Inferior parietal cortex (tissue), 1 donor: ENCODE results near the gene ZNF407.

ENCODE experiments used
- DNase-seq: peaks from one replicate; pipeline ENCODE4 v3.0.0-alpha.2; 2016; ENCODE audit errors: extremely low spot score

Gene ZNF407

GRCh38 chr18:75008186-75008585, 410.5 kb downstream of the ZNF407 start:
- DNase-seq, result no peak

DNA sequence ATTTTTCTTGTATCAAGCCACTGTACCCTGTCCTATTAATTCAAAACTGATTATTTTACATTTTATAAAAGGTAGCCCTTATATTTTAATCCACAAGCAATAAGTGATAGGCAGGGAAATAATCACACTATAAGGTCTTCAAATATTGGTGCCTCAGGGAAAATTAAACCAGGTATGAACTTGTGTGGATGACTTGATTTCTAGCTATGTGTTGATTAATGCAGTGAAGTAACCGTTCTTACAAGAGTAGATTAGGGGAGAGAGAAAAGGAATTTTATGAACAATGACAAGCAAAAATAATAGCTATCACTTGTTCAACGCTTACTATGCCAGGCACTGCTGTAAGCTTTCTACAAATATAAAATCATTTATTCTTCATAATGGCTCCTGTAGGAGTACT, 411.6 kb downstream of the ZNF407 start:
- DNase-seq, result no peak

DNA sequence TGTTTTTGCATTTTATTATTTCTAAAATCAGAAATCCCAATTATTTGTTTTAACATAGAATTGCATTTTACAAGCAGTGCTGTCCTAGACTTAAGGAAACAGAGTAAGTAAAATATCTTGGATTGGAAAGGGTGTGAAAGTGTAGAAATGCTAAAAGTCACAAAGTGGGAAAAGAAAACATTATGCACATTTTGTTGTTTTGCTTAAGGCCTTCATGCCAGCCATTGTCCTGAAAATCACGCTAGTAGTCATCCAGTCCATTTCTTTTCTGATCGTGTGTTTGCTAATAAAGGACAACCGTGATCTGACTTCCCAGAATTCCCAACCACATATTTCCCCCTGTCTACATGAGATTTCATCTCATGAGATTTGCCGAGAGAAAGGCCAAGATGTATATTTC, 412.2 kb downstream of the ZNF407 start:
- DNase-seq, result no peak

DNA sequence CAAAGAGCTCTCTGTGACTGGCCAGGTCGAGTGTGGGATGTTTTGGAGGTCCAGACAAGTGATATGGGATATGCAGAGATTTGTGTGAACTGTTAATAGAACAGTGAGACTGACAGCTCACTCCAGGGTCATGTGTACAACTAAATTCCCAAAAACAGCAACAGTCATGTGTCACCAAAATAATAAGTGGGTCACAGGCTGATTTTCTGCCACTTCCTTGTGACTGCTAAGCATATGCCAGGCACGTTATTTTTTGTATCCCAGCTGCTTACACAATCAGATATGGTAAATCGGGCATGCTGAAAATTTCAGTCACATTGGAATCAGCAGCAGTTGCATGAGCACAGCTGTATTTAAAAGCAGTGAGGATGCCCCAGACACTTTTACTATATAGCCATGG, 412.6 kb downstream of the ZNF407 start:
- no peak for DNase-seq

- DNase-seq, result no peak
Observed at GRCh38 chr18:75010689-75011088, 413.0 kb downstream of the ZNF407 start.

DNA sequence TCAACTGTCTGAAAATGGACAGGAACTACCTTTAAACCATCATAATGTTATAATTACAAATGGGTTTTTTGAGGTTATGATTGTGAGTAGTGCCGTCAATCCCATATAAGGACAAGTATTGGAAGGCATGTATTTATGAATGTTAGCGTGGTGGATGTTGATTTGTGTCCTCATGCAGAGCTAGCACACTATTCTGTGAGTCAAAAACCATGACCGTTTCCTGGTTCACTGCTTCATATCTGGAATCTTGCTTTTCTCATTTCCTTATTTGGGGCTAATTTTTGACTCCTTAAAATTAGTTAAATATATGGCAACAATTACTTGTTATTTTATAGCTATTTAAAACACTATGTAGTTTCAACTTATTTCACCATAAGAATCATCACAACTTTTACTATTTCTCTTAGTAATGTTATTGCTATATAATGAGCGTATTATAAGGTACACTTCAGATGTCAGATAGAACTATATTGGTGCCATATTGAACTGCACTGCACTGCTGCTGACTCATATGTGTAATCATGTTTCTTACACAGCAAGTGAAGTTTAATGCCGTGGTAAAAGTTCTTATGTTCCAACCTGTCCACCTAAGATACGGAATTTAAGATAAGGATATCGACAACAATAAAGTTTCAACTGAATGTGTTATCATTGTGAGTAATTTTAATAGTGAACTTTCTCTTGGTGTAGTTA, 418.5 kb downstream of the ZNF407 start:
- DNase-seq, result no peak

GRCh38 chr18:75023473-75023872, 425.8 kb downstream of the ZNF407 start:
- DNase-seq, result no peak

DNA sequence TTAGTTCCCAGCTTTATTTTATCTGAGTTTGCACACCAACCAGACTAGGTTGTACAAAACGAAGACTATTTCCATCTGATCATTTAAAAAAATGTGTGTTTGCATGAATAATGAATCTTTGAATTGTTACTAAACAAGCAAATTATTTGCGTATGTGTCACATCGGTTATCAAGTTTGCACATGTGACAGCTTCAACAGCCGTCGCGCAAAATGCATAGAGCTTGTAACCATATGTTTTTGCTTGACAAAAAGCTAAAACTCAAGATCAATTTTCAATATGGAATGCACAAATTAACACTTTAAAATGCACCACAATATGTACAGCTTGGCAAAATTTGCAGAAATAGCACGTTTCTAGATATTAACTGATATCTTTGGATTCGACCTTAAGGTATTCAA, 427.2 kb downstream of the ZNF407 start:
- no peak for DNase-seq

DNA sequence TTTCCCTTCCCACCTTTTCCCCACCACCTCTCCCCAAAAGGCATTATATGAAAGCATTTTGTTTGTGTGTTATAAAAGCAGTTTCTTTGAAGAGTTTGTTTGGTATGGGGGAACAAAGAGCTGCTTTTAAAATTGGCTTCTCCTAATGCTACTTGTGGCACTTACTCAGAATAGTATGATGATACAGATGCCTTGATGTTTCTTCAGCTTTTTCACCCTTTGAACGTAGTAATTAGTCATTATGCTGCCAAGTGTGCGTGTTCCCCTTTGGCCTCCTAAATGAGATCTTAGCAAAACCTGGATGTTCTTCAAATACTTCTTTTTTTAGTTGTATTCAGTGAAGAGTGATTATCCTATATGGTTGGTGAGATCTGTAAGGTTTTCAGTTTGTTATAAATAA, 427.9 kb downstream of the ZNF407 start:
- DNase-seq, result no peak

DNA sequence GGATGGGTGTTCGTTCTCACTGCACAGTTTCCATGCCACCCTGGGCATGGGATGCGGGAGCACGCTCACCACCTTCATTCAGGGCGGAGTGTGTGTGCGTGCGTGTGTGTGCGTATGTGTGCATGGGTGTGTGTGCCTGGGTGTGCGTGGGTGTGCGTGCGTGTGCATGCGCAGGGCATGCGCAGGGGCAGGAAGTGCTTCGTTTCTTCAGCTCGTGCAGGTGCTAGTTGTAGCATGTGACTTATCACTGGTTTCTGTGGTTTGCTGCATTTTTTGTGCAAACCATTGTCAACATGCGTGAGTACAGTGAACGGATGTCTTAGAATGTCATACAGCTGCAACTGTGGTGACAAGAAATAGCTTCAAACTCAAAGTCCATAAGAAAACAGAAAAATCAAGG, 431.8 kb downstream of the ZNF407 start:
- no peak for DNase-seq

GRCh38 chr18:75031717-75032317, 434.1 kb downstream of the ZNF407 start:
- no peak for DNase-seq

DNA sequence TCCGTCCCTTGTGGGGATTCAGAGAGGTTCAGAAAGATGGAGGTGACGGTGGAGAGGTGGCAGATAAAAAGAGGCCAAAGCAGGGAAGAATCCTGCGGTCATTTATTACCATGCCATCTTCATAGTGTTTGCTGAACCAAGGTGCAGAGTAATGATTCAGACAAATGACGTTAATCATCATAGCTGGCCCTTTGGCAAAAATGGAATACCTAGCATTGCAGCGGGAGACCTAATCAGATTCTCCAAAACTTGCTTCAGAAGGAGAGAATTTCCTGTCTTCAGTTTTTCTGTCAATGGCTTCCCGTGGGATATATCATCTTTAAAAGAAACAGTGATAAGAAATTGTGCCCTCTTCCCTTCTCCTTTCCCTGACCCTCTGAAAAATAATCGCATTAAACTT, 435.8 kb downstream of the ZNF407 start:
- no peak for DNase-seq

GRCh38 chr18:75034937-75035336, 437.3 kb downstream of the ZNF407 start:
- no peak for DNase-seq

GRCh38 chr18:75035928-75036327, 438.3 kb downstream of the ZNF407 start:
- no peak for DNase-seq

GRCh38 chr18:75036917-75037688, 439.4 kb downstream of the ZNF407 start:
- DNase-seq, result no peak

DNA sequence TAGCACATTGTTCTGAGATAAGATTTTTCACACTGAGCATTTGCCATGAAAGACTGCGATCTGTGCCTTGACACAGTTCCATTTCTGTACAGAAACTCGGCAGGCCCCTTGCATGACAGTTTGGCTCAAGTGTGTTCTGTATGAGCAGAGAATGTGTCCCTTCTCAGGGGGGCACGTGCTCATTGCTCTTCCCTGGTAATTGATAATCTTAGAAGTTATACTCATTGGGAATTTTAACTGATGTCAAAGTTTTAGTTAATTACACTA, 440.0 kb downstream of the ZNF407 start:
- DNase-seq, result no peak

DNA sequence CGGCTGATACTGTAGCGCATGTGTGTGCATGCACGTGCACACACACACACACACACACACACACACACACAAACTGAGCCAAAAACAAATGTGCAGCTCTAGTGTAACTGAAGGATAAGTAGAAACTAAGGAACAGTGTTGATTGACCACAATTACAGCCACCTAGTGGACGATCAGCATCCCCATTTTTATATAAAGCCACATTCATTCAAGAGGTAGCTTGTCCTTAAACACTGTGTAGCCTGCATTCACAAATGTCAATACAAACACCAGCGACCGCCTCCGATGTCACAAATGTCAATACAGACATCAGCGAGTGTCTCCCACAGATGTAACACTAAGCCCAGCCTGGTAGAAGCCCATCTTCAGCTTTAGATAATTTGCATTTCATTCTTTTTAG, 443.9 kb downstream of the ZNF407 start:
- DNase-seq, result no peak

DNA sequence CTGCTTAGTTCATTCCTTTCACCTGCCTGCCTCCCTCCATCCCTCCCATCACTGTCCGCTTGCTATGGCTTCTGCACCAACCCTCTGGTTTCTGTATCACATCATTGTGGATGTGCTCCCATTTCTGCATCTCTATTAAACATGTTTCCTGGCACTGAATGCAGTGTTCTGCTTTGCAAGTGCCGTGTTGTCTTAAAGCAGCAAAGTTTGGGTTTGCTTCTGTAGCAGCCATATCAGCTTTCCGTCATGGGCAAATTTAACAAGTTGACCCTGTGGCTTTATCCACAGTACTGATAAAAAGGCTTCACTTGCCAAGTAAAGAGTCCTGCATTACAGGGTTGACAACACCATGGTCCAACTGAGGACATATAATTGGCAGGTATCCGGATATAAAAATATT, 445.8 kb downstream of the ZNF407 start:
- no peak for DNase-seq

DNA sequence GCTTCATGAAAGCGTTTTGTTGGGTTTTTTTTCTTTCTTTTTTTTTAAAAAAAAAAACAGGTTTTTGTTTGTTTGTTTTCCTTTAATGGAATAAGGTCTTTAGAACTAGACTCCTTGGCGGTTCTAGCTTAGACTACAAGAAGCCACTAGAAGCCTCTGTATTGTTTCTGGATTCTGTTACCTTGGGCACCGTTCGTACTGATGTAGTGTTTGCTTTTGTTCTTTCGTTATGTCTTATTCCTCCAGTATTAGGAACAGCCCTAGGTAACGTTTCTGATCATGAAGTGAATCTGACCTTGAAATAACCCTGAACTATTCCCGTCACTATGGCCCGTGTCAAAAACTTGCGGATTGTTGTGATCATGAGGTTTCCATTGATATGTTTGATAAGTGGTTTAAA, 446.6 kb downstream of the ZNF407 start:
- no peak for DNase-seq

DNA sequence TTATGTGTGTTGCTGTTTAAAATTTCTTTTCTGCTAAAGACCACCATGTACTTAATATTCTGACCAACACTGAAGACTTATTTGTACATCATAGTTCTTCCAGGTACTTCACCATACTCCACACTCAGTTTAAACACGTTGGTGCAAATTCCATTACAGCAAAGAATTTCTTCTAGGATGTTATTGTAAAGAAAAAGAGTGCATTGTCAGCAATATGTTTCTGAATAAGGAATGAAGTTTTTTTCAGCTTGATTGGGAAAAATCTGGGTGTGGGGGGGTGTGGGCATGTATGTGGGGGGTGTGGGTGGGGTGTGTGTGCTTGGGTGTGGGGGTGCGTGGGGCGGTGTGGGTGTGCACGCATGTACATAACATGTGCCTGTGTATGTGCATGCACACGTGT, 447.1 kb downstream of the ZNF407 start:
- DNase-seq, result no peak

GRCh38 chr18:75045272-75045671, 447.6 kb downstream of the ZNF407 start:
- DNase-seq, result no peak

DNA sequence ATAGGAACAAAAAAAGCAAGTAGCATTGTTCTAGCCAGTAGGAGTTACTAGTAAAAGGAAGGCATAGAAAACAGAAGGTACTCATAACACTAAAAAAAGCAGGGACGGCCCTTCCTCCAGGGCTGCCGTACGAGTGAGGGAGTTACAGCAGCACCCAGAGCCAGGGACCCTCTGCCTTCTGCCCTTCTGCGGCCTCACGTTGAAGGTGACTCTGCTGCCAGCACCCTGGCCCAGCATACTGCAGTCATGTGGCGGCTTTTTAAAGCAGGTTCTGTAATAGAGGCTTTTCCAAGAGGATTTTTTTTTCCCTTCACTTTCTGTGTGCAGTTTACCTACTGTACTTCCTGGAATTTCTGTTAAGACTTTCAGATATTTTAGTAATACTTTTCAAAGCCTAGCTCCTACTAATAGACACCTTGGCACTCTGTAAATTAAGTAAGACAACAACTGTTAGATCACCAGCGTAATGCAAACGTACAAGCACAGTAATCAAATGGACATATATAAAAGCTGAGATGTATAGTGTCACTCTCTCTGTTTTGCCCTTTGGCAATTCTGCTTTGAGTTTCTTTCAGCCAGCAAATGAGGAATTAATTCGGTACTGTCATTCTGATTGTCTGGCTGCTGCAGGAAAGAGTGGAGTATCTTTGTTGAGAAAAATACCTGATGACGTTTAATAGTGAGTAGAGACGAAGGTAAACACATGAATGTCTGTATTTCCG, 449.7 kb downstream of the ZNF407 start:
- no peak for DNase-seq
